GM12878 (cell line): ENCODE data around the gene NDUFV1.

Experiments
- SIN3A ChIP-seq: IDR thresholded peaks from 2 replicates; pipeline ENCODE4 v1.6.1; 2012; ENCODE audit warnings: low read depth, low read length, improper control_type of control experiment
- TF ChIP-seq, protein P1 (sequence below): fragments of 450-650 bp; IDR thresholded peaks from 2 replicates; pipeline ENCODE4 v1.6.1; 2016; ENCODE audit warnings: mild to moderate bottlenecking

GRCh38 chr11:67605231-67606011 is 1.3 kb upstream of the NDUFV1 start:
- TF ChIP-seq, protein P1, sequence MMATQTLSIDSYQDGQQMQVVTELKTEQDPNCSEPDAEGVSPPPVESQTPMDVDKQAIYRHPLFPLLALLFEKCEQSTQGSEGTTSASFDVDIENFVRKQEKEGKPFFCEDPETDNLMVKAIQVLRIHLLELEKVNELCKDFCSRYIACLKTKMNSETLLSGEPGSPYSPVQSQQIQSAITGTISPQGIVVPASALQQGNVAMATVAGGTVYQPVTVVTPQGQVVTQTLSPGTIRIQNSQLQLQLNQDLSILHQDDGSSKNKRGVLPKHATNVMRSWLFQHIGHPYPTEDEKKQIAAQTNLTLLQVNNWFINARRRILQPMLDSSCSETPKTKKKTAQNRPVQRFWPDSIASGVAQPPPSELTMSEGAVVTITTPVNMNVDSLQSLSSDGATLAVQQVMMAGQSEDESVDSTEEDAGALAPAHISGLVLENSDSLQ = no peak
- no peak for TF ChIP-seq SIN3A
